HepG2 (cell line): ENCODE data around the gene ZNF213. TPM values are rescaled to one million over a fixed set of nuclear protein-coding genes. Genes with fewer than 3 reads are reported as not detected.

Experiments used
- CBX2 ChIP-seq, 2 experiments: fragments of 200-600 bp in 1 of 2; sonication (generic); formaldehyde crosslinking in 1 of 2; IDR thresholded peaks; 2 replicates each; pipeline versions ENCODE4 v1.7.0 to v1.8.1; 2018 to 2022; ENCODE audit warnings: low read depth in 2 of 2, low read length in 1 of 2, mild to moderate bottlenecking in 1 of 2, missing genetic modification reagents in 1 of 2
- FOXP1 ChIP-seq, 2 experiments: fragments of 450-650 bp in 1 of 2; IDR thresholded peaks; 2 replicates each; pipeline ENCODE4 v1.6.1; 2017 to 2018; ENCODE audit warnings: antibody characterized with exemption in 1 of 2
- HDAC6 ChIP-seq: fragments of 200-600 bp; sonication (generic); IDR thresholded peaks from 2 replicates; pipeline ENCODE4 v1.7.0; 2017; ENCODE audit warnings: mild to moderate bottlenecking, antibody characterized with exemption, low read length, low read depth
- MBNL3 ChIP-seq: fragments of 250-450 bp; sonication (Bioruptor Pico); conservative IDR thresholded peaks from 2 replicates; pipeline ENCODE4 v1.8.0; 2022; ENCODE audit warnings: mild to moderate bottlenecking, inconsistent platforms
- MEIS1 ChIP-seq: sonication (generic); formaldehyde crosslinking; IDR thresholded peaks from 2 replicates; pipeline ENCODE4 v1.9.0; 2021; ENCODE audit warnings: mild to moderate bottlenecking, missing genetic modification reagents, moderate library complexity, borderline replicate concordance
- PATZ1 ChIP-seq: sonication (generic); formaldehyde crosslinking; IDR thresholded peaks from 2 replicates; pipeline ENCODE4 v1.4.0; 2020; ENCODE audit warnings: missing genetic modification reagents
- PREB ChIP-seq: sonication (generic); formaldehyde crosslinking; IDR thresholded peaks from 2 replicates; pipeline ENCODE4 v1.4.0; 2020; ENCODE audit warnings: missing genetic modification reagents
- SRSF1 ChIP-seq: fragments of 200-400 bp; formaldehyde crosslinking; optimal IDR thresholded peaks from 2 replicates; pipeline ENCODE3; 2017; ENCODE audit warnings: mild to moderate bottlenecking, low read depth, low read length, moderate library complexity
- ZNF235 ChIP-seq: sonication (generic); formaldehyde crosslinking; IDR thresholded peaks from 2 replicates; pipeline ENCODE4 v1.8.1; 2023; ENCODE audit warnings: mild to moderate bottlenecking, missing genetic modification reagents, borderline replicate concordance
- ZNF687 ChIP-seq: sonication (generic); formaldehyde crosslinking; IDR thresholded peaks from 2 replicates; pipeline ENCODE4 v1.5.1; 2020; ENCODE audit warnings: mild to moderate bottlenecking, missing genetic modification reagents, moderate library complexity
- ZNF740 ChIP-seq: sonication (generic); formaldehyde crosslinking; IDR thresholded peaks from 2 replicates; pipeline ENCODE4 v1.4.0; 2020; ENCODE audit warnings: missing genetic modification reagents
- ZNF788 ChIP-seq: sonication (generic); formaldehyde crosslinking; IDR thresholded peaks from 2 replicates; pipeline ENCODE4 v1.5.0; 2020; ENCODE audit warnings: mild to moderate bottlenecking, missing genetic modification reagents, borderline replicate concordance
- polyA plus RNA-seq, 8 experiments: library from polyadenylated mRNA; depleted of rRNA in 3 of 8; stranded (reverse) in 7 of 8; unstranded in 1 of 8; fragments of >200 nt; fragmentation: Illumina TruSeq in 4 of 8; extraction: Trizol in 4 of 8; gene quantifications; 2 replicates each; pipeline versions ENCODE4 v1.2.1 to v1.2.3, GENCODE V29; 2011 to 2016; ENCODE audit warnings: low read depth in 4 of 8, missing spikeins in 1 of 8, mixed read lengths in 1 of 8; ENCODE audit not compliant: insufficient read depth in 1 of 8
- total RNA-seq, 5 experiments: library from RNA; depleted of rRNA; stranded (reverse); fragments of >200 nt; fragmentation: Illumina TruSeq; extraction: Trizol; gene quantifications; 2 replicates each; pipeline ENCODE4 v1.2.3, GENCODE V29; 2016; ENCODE audit warnings: low read depth in 1 of 5

The ZNF213 gene
- total and polyA plus RNA-seq, 2 of the 13 experiments (the other 11 are each of a cell fraction or from before 2014, with no cell fraction given): 0.59 to 0.97 TPM

GRCh38 chr16:3131755-3132377 is 3.0 kb upstream of the ZNF213 start (continued):
- TF ChIP-seq ZNF687 (CRISPR knock-in tag) (peak; percentile 41), SRSF1 (no peak), ZNF788 (no peak), PREB (CRISPR knock-in tag) (no peak), FOXP1 (IDR thresholded peaks at IDR 0.05) (no peak), FOXP1 (CRISPR knock-in tag; IDR thresholded peaks at IDR 0.05) (no peak), MBNL3 (no peak), ZNF235 (CRISPR knock-in tag) (no peak), CBX2 (IDR thresholded peaks at IDR 0.05; ENCODE audit: low read depth, low read length) (no peak), CBX2 (CRISPR knock-in tag; IDR thresholded peaks at IDR 0.05; ENCODE audit: low read depth) (no peak), ZNF740 (CRISPR knock-in tag) (no peak), MEIS1 (CRISPR knock-in tag) (no peak), HDAC6 (no peak), PATZ1 (peak; percentile 32; the same call in 1 of the 2 replicates)
